Astrocyte of the cerebellum (primary cell): ENCODE measurements around the gene FYCO1.

Experiments used
- DNase-seq: peaks from one replicate; pipeline ENCODE4 v3.0.0-alpha.2; 2011; ENCODE audit warnings: low read depth
- H3K4me3 ChIP-seq: 2 replicates; pipeline ENCODE4 v1.5.1; 2011; ENCODE audit warnings: mild to moderate bottlenecking, low read depth, low read length, moderate library complexity
- CTCF ChIP-seq: IDR thresholded peaks from 2 replicates; pipeline ENCODE4 v1.5.1; 2012; ENCODE audit warnings: low read length, low read depth, moderate library complexity, mild to moderate bottlenecking; ENCODE audit errors: missing control alignments
- in situ Hi-C: cut with HindIII; loops from 2 replicates; pipeline ENCODE4 v1.10.0; 2017; ENCODE audit warnings: low sequenced_read_pairs

The FYCO1 gene

GRCh38 chr3:45881078-45882022, 114.3 kb downstream of the FYCO1 start:
- DNase-seq = no peak
- no peak for TF ChIP-seq CTCF
- in situ Hi-C loops = no loop called here
- no peak overlapping the region for H3K4me3 ChIP-seq

- DNase-seq = no peak
- no peak overlapping the region for H3K4me3 ChIP-seq
- in situ Hi-C loops = no loop called here
- no peak for TF ChIP-seq CTCF
Observed at GRCh38 chr3:45880725-45881077, 114.9 kb downstream of the FYCO1 start.

- H3K4me3 ChIP-seq = no peak overlapping the region
- DNase-seq = no peak
- TF ChIP-seq CTCF = no peak
- in situ Hi-C loops = no loop called here
Observed at GRCh38 chr3:45878124-45878523, 117.5 kb downstream of the FYCO1 start.

- in situ Hi-C loops = no loop called here
- no peak for DNase-seq
- no peak for TF ChIP-seq CTCF
- H3K4me3 ChIP-seq = no peak overlapping the region
Observed at GRCh38 chr3:45874677-45875346, 120.8 kb downstream of the FYCO1 start.

- in situ Hi-C loops = no loop called here
- DNase-seq = no peak
- no peak for TF ChIP-seq CTCF
- no peak overlapping the region for H3K4me3 ChIP-seq
Observed at GRCh38 chr3:45873638-45874037, 122.0 kb downstream of the FYCO1 start.

GRCh38 chr3:45873036-45873435, 122.6 kb downstream of the FYCO1 start:
- in situ Hi-C loops = no loop called here

More at GRCh38 chr3:45873036-45873435, 122.6 kb downstream of the FYCO1 start:
- no peak for TF ChIP-seq CTCF
- DNase-seq = no peak
- H3K4me3 ChIP-seq = no peak overlapping the region
